Measurements from ENCODE around the gene ZNF620.

- TF ChIP-seq CTCF (IDR thresholded peaks at IDR 0.05): no peak
- TF ChIP-seq POLR2A (IDR thresholded peaks at IDR 0.05): no peak
Observed at GRCh38 chr3:40546816-40547215, 41.0 kb downstream of the ZNF620 start.

All from Peyer's patch (tissue), 4 donors.